HuH-7 (cell line): Measurements from ENCODE around the gene HIVEP2.
A peak's percentile ranks its signal among the peaks of the same experiment; 100 is the strongest.

Experiments used
- DNase-seq: peaks from one replicate; pipeline ENCODE4 v3.0.0; 2011; ENCODE audit warnings: low spot score

Gene HIVEP2

DNA sequence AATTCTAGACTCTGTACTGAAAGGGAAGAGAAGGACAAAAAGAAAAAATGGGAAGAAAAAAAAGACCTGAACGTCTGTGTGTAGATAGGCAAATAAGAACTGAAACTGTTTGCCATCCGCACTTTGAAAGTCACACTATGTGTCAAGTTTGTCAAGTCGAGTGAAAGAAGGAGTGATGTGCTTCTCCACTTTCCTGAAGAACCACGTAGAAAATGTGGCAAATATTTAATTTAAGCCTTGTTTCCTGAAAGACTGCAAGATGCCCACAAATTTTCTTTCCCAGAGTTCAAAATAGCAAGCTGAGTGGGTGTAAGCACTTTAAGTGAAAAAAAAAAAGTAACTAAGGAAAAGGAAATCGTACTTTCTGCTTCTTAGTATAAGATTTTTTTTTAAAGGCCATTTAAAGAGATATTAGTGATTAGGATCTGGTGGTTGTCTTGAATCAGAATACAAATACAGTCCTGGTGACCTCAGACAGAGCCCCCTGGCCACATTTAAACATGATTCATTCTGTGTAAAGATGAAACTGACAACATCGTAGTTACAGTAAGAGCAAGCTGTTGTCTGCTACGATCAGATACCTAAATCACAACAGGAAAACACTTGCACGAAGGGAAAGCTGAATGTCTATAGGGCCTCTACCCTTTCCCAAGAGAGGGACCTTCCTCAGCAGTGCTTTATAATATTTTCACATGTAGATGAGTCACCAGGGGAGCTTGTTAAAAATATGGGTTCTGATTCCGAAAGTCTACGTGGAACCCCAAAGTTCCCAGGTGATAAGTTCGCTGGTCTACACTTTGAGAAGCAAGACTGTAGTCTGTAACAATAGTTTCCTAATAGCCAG is 102.3 kb downstream of the HIVEP2 start:
- no peak for DNase-seq

DNA sequence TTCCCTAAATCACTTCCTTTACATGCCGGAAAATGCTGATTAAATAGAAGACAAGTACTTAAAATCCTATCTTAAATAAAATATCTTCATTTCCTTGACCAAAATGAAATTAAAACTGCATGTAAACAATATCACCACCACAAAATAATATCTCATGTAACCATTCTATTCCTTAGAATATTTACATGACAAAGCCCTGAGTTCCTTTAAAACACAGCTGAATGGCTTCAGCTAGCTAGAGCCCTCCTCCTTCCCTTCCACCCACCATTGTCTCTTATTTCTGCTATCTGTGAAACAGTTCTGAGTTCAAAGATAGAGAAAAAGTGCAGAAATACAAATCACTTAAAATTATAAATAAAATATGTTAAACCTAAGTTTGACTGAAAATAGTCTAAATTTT is 103.1 kb downstream of the HIVEP2 start:
- no peak for DNase-seq

DNA sequence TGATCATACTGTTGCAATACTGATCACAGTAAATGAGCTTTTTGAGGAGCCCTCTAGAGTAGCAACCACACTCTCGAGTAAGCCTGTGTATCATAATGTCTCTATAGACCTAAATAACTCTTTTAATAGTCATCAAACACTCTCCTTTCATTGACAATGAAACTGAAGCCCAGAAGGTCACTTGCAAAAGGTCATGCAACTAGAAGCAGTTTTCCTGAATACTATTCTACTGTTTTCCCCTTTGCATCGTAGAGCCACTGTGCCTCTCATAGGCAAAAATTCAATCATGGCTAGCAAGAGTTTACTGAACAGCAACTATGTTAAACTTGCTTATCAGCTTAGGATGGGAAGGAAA is 105.3 kb downstream of the HIVEP2 start:
- no peak for DNase-seq

DNA sequence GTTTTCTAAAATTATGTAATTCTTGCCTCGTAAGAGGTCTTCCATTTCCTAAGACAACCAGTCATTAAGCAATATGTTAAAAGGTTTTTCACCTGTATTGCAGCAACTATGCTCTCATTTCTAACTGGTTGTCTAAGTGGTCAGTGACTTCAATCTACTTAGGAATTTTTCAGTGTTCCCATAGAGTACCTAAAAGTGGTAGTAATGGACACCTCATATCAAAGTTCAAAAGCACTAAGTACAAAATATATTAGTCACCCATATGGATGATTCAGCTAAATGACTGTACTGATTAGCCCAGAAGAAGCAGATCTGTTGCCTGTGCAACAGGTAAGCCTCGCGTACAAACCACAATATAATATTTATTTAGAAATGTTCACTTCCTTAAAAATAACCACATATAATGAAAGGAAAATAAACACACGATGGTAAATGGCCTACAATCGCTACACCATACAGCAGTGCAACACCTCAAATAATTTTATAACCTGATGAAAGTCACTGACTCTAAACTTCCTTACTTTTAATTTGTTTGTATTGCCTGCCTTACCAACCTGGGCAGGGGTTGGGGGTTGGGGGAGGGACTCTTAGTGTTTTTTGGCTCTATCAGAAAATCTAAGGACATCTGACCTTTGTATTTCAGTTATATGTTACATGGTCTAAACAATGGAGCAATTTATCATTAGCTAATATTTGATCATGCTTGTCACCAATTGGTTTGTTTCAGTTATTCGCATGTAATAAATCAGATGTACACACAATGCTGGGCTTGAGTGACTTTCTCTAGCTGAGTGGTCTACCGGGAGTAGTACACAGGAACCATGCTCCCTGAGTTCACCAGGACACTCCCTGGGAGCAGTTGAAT is 105.9 kb downstream of the HIVEP2 start:
- DNase-seq: no peak

DNA sequence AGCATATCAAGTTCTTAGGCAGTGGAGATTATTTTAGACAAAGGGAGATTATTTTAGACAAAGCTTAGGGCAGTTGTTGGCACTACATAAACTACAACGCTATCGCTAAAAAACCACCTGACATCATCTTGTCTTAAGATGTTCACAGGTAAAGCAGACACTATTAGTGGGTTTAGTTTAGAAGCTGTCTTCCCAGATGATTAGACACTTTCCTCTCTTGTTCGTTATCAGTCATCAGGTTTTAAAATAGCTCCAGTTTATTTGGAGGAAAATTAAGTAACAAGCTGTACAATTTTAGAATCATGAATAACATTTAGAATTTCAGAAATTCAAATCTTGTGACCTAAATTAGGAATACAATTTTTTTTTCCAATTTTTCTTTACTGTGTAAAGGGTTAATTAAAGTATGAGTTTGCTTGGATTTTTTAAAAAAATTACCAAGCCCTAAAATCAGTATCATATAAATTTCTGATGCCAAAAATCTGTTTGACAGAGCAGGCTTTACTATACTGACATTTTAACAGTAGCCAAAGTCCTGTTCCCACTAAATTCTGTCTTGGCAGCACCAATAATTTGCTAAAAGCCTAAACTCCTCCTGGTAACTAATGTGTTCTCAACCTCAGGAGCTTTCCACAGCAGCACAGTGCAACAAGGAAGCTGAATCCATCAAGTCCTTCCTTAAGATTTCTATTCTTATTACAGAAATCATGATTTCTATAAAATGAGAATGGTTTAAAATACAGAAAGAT is 109.0 kb downstream of the HIVEP2 start:
- no peak for DNase-seq

DNA sequence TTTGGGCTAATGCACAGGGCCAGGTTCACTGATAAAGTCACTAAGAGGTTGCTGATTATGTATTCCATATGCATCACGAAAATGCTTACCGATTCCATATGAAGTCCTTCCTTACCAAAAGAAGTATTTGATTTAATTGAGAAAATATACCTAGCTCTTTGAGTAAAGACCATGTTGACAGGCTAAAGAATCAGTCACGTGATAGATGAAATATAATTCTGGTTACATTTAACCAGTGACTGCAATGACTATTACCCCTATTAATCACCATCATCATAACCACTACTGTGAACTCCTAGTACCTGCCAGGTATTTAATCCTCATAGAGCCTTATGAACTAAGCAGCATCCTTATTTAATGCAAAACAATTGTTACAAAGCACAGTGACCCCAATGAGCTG is 110.1 kb downstream of the HIVEP2 start:
- no peak for DNase-seq

DNA sequence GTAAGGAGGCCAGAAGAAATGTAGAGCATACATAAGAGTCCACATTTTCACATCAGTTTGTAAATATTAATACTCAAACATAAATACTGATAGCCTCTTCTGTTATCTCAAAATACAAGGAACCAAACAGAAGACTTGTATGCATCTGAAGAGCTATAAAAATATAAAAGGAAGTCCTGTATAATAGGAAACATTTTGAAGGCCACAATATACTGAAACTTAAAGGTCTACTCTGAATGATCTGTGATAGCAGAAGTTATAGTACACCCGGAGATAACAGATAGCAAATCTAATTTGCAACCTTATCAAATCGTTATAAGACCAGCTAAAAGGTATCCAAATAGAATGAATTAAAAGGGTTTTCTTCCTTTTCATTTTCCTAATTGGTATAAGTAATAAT is 111.2 kb downstream of the HIVEP2 start:
- DNase-seq: no peak

DNA sequence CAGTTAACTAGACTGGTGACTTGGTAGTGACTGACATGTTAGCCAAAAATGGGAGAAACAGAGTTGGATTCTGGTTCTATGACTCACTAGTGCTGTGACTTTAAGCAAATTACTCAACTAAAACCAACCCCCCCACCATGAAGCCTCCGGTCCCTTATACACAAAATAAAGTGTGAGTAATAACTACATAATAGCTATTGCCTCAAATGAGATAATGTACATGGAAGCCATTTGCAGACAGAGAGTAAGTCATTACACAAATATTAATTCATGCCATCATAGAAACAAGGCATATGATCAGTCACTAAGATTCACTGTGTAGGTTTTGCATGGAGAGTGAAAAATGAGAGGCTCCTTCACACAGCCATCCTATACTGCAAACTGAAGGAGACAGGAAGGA is 111.9 kb downstream of the HIVEP2 start:
- DNase-seq: no peak

DNA sequence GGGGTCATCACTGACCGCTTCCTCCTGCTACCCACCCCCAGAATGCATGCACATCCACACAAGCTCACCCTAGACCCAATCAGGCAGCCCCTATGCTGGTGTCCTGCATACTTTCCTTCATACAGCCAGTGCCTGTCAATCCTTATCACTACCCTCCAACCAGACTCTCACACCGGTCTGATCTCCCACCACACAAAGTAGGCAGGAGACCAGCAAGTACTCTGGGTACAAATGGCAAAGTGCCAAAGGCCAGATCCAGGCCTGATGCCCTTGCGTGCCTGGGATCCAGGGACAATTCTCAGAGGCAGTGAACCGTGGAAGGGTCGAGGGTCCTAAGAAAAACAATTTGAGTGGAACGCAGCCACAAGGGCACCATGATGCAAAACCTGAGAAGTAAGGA is 114.2 kb downstream of the HIVEP2 start:
- DNase-seq: no peak

DNA sequence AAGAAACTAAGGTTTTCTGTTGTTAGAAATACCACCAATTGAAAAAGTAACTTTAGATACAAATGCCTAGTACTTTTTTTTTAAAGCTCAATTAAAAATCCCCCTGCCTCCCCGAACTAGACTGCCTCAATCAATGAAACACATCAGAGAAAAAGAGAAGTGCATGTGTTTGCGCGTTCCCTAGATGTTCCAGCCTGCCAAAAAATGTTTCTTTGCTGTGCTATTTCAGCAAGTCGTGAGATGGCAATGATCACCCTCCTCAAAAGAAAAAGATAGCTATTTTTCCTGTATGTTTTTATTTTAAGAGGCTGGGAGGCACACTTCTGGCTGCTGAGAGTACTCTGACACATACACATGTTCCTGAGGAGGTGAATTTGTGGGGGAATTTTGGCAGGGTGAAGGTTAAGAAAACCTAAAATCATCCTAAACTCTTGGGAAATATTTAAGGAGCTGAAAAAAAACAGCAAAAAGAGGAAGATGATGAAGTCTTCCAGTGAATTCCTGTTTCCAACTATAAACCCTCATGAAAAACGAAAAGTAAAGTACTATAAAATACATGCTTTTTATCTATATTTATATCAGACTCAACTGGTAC is 114.8 kb downstream of the HIVEP2 start:
- DNase-seq: no peak

DNA sequence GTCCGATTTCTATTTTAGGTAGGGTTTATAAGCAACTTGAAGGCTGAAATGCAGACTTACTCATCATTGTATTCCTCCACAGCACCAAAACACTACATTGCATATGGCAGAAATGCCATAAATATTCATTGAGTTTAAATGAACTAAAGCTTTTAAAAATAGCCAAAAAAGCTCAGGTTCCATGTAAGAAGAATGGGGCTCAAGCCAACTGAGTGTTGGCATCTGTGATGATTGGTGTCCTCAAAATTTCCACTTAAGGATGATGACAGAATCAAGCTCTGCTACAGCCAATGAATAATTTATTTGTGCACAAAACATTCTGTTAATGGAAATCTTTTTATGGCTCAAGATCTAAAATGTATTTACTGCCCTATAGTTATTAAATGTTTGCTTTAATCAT is 115.4 kb downstream of the HIVEP2 start:
- no peak for DNase-seq

DNA sequence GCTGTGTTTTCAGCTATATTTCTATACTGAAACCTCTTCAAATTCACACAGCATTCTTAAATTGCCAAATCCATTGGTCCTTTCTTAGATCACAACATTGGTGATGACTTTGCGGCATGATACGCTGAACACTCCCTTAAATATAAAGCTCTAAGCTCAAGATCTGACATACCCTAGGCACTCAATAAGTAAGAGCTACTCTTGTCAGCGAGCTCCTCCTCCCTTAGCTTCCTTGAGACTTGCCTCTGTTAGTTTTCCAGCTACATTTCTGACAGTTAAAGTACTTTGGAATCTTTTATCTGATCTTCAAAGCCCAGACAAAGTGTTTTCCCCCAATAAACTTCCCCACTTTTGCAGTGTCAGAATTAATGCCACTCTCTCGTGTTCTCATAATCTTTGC is 117.0 kb downstream of the HIVEP2 start:
- DNase-seq: no peak

DNA sequence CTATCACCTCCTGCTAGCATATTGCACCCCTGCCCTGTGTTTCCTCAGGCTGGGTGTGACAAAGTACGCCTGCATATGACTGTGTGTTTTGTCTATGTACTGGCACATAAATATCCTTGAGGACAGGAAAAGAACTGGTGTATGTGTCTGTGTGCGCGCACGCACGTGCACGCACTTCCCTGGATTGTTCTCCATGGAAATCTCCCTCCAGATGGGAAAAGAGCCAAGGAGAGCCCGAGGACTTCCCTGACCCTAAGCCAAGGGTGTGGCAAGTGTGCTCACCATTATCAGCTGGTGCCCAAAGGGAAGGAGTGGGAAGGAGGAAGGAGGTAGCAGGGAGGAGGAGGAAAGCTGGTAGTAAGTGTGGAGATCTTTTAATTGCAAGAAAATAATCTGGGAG is 117.6 kb downstream of the HIVEP2 start:
- no peak for DNase-seq

DNA sequence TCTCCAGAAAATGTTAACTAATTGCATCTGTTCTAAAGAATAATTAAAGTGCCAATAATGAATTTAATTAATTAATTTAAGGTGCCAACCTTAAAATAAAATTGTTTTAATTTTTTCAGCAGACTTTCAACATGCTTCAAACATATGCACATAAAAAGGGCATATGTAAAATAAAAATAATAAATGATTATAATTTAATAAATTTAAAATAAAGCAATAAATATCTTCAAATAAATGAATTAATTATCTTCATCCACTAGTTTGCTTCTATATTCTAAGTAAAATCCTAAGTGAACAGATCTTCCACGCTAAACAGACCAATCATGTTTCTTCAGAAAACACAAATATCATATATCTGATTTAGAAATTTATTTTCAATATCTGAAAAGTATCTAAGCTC is 119.2 kb downstream of the HIVEP2 start:
- no peak for DNase-seq

DNA sequence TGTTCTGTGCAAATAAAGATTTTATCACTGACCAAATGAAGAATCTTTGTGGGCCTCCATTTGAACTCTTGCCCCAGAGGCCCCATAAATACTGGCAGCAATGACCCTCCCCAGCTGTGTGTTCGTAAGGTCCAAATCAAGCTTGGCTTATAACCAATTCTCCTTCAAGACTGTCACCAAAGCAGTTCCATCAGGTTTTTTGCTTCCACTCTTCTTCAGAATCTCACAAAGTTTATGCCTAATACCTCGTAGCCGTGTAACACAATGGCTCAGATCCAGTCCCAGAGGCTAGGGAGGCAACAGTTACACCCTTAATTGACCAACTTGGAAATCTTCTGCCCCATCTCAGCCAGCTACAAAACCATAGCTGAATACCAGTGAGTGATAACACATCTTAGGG is 120.5 kb downstream of the HIVEP2 start:
- no peak for DNase-seq

DNA sequence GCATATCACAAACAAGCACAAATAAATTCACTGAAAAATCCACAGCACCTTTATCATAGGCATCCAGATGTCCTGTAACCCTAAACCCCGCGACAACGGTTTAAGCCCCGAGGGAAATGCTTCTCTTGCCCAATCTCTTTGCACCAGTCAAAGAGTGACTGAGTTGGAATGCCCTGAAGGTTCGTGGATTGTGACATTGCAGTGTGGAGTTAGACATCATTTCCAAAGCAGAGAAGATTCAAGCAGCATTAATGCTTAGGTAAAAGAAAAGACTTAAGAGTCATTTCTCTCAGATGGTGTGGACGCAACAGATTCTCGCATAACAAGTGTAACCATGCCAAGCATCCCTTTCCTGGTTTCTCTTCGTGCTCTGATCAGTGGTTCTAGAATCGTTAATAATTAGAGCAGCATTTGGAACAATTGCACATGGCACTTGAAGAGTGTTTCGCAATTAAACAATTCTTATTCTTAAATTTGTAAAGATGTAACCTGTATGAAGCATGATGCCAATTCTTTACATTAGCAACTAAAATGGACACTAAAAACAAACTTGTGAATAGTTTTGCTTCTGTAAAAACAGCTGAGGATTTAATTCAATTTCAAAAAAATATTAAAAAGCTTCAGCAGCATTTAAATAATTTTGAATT is 121.6 kb downstream of the HIVEP2 start:
- peak; percentile 24 for DNase-seq

DNA sequence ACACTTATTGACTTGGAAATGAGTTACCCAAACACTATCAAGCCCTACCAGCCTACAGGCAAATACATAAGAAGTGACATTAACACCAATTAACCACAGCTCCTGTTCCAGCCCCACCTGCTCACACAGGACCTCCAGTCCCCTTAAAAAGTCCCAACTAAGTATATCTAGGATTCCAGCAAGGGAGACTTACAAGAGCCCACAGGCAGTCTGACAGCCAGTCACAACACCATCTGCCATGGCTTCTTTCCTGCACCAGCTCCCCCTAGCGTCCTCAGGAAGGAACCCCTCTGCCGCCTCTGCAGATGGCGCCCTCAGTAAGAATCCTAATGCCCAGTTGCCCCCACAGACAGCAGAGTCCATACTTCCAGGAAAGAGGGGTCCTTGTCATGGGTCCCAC is 122.1 kb downstream of the HIVEP2 start:
- DNase-seq: peak; percentile 42

DNA sequence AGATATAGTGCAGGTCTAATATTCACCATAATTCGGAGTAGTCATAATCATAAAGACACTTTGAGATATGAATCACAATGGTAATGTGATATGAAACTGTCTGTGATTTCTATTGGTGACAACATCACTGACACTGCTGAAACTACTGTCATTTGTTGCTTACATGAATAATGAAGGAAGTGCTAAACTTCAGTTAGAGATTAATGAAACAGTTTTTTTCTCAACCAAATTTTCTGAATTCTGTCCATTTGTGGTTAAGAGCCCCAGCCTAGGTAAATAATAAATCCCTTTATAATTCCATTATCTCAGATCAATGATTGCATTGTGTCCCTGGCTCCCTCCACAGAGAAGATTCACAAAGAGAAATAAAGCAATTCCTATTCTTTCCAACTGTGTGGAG is 122.6 kb downstream of the HIVEP2 start:
- DNase-seq: no peak

DNA sequence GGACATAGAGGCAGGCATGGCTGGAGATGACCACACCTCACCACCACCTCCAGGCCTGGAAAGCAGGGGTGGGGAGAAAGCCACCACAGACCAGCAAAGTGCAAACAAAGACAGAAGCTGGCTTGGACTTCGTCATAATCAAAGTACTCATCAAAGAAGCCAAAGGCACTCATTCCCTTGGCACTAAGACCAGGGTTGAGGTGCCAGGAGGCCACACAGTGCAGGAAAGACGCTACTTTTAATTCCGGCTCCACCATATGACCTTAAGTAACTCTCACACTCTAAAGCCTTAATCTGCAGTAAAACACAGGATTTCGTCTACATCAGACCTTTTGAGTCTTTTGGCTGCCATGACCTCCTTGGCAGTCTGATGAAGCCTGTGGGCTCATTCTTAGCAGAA is 123.1 kb downstream of the HIVEP2 start:
- DNase-seq: no peak

DNA sequence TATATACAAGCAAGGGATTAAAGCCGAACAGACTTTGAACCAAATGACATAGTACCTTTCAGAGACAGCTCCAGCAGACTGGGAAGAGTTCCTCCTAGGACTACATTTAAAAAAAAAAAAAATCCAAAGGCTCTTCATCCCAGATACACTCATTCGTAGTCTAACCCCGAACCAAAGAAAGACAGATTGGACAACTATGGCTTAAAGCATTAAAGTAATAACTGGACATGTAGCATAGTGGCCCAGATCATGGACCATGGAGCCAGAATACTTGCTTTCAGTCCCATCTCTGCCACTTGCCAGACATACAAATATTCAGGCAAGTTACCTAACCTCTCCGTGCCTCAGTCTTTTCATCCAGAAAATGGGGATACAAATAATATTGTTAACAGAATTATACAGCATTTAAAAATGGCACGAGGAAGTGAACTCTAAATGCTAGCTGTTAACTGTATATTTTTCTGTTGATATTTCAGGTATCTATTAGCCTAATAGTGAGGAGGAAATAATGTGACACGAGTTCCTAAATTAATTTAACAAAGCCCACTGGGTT is 123.7 kb downstream of the HIVEP2 start:
- no peak for DNase-seq

DNA sequence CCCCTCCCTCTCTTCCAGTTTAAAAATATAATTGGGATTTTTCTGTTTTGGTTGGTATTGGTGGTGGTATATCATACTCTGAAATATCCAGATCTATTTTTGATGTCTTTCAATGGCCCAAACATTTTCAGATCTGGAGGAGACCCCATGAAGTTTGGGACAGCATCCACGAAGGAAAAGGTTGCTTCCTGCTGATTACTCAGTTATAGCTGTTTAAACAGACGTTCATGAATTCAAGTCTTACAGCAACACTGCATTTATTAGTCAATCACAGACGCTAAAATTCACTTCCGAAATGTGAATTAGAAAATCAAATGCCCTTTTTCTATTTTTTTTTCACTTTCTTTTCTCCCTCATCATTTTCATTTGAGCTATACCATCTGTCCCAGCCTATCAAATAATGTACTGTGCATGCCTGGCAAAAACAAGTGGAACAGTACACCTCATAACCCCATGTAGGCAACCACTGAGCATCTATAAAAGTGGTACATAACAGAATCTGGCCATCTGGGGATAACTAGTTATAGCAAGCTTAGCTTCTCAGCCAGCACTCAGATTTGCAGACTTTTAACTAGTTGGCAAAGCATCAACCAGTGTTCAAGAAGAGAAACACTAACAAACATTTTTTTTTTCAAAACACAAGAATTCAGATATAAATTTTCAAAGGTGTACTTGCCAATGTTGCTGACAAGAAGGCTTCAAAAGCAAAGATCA is 124.5 kb downstream of the HIVEP2 start:
- DNase-seq: no peak
